ENCODE data around the gene MRPS15.
A peak's percentile ranks its signal among the peaks of the same experiment; 100 is the strongest.

MRPS15 gene

DNA sequence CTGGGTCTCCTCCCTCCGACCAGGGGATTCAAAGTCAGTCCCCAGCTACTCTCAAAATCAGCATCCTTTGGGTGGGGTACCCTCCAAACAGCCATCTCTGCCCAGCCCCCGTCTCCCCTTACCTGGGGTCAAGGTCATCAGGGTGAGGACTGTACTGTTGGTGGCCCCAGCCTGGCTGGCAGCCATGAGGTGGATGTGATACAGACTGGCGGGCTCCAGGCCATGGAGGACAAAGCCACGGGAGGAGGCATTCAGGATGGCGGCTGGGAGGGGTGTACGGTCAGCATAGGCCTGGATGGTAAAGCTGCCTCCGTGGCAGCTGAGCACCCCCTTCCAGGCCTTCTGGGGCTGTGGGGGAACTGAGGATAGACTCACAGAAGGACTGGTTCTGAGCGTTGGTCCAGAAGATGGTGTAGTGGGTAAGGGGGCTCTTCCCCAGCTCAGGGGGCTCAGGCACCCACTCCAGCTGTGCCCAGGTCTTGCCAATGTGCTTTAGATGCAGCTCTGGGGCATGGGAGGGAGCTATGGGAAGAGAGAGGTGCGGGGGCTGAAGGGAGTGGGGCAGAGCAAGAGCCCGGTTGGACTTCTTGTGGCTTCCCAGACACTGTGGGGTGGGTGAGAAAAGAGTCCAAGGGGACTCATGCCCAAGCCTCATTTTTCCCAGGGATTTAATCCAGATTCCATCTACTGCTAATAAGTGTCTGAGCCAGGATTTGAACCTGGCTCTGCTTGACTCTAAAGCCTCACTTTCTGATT lies 3.7 kb upstream of the MRPS15 start:
- H3K4me3 ChIP-seq: no peak overlapping the region
- intact Hi-C loops (cut with DNase I; ENCODE audit: low total_unique reads): no loop called here
- no peaks in the 10 kb centered on the region for H3K36me3 ChIP-seq
- no peak for DNase-seq
- TF ChIP-seq, protein P1, sequence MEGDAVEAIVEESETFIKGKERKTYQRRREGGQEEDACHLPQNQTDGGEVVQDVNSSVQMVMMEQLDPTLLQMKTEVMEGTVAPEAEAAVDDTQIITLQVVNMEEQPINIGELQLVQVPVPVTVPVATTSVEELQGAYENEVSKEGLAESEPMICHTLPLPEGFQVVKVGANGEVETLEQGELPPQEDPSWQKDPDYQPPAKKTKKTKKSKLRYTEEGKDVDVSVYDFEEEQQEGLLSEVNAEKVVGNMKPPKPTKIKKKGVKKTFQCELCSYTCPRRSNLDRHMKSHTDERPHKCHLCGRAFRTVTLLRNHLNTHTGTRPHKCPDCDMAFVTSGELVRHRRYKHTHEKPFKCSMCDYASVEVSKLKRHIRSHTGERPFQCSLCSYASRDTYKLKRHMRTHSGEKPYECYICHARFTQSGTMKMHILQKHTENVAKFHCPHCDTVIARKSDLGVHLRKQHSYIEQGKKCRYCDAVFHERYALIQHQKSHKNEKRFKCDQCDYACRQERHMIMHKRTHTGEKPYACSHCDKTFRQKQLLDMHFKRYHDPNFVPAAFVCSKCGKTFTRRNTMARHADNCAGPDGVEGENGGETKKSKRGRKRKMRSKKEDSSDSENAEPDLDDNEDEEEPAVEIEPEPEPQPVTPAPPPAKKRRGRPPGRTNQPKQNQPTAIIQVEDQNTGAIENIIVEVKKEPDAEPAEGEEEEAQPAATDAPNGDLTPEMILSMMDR (IDR thresholded peaks at IDR 0.05): no peak
- no peaks in the 10 kb centered on the region for H3K27me3 ChIP-seq
- peaks cover 0 to 15% (median 9%) of the 10 kb centered on the region in 4 donors for H3K4me1 ChIP-seq
- no peak overlapping the region for H3K27ac ChIP-seq
- no peaks in the 10 kb centered on the region for H3K9me3 ChIP-seq

DNA sequence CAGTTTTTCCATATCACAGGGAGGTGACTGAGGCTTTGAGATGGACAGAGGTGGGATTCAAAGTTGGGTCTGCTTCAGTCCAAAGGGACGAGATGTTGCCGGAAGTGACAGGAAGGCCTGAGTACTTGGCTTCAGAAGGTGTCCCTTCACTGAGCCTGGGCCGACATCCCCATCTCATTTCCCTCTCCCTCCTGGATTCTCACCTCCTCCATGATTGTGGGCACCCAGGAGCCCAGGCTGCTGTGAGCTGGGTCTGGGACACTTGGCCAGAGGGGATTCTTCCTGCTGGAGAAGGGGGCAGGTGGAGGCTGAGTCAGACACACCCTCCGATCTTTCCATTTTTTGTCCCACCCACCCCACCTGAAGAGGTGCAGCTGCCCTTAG lies 2.8 kb upstream of the MRPS15 start:
- H3K9me3 ChIP-seq: no peaks in the 10 kb centered on the region
- H3K27ac ChIP-seq: no peak overlapping the region
- TF ChIP-seq, protein P1 (IDR thresholded peaks at IDR 0.05): no peak
- H3K4me3 ChIP-seq: no peak overlapping the region
- no peak for DNase-seq
- no peaks in the 10 kb centered on the region for H3K27me3 ChIP-seq
- peaks cover 0 to 20% (median 14%) of the 10 kb centered on the region in 4 donors for H3K4me1 ChIP-seq
- intact Hi-C loops (cut with DNase I; ENCODE audit: low total_unique reads): no loop called here
- peaks cover 0 to 4% (median 0%) of the 10 kb centered on the region in 3 donors for H3K36me3 ChIP-seq

DNA sequence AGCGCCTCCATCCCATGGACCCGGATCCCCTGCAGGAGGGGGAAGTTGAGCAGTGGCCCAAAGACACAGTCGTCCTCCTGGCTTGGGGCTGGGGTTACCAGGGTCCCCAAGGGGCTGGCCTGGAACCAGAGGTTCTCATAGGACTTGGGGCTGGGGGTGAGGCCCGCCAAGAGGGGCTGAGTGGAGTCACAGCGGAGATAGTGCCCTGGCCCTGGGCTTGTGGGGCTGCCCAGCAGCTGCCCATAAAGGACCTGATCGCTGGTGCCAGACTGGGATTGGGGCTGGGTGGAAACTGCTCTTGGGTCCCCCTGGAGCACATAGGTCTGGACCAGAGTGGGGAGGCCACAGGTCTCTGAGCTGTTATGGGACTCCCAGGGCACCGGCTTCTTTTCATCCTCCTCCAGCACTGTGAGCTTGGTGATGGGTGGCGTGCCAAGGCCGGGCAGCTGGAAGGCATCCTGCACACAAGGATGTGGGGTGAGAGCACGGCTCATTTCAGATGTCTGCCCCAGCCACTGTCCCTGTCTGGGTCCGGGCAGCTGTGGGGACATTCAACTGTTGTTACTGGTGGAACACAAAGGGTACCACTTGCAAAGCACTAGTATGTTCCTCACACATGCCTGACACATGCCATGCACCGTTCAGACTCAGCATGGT lies 2.3 kb upstream of the MRPS15 start:
- Histone ChIP-seq H3K36me3 (peaks cover 0 to 8% (median under 1%) of the 10 kb centered on the region in 3 donors), H3K9me3 (no peaks in the 10 kb centered on the region), H3K4me3 (no peak overlapping the region), H3K4me1 (peaks cover 0 to 20% (median 14%) of the 10 kb centered on the region in 4 donors), H3K27ac (no peak overlapping the region), H3K27me3 (no peaks in the 10 kb centered on the region)
- no peak for DNase-seq
- intact Hi-C loops (cut with DNase I; ENCODE audit: low total_unique reads): no loop called here
- TF ChIP-seq, protein P1 (IDR thresholded peaks at IDR 0.05): no peak

DNA sequence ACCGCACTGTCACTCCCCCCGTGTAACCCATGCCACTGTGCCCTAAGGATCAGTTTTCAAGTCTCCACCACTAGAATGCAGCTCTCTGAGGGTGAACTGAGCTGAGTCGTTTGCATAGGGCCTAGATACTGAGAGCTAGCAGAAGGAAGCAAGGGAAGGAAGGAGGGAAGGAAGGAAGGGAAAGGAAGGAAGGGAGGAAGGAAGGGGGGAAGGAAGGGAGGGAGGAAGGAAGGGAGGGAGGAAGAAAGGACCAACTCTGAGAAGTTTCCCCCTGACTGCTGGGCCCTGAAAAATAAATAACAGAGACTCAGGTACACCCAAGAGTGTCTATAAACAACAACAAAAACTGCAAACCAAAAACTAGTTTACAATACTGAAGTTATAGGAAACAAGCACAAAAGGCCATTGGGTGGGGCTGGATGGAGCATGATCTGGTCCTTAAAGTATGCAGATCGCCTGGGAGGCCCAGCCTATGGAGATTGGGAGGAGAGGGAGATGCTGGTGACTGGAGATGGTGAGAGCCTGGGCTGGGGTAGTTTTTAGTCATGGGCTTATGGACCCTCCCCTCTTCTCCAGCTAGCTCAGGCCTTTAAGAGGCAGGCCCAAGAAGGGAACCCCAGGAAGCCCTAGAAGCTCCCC lies 1.7 kb upstream of the MRPS15 start:
- Histone ChIP-seq H3K4me3 (no peak overlapping the region), H3K9me3 (no peaks in the 10 kb centered on the region), H3K36me3 (peaks cover 5 to 15% (median 7%) of the 10 kb centered on the region in 3 donors), H3K27me3 (no peaks in the 10 kb centered on the region), H3K4me1 (peaks cover 0 to 20% (median 14%) of the 10 kb centered on the region in 4 donors), H3K27ac (no peak overlapping the region)
- no peak for DNase-seq
- TF ChIP-seq, protein P1 (IDR thresholded peaks at IDR 0.05): no peak
- intact Hi-C loops (cut with DNase I; ENCODE audit: low total_unique reads): no loop called here

DNA sequence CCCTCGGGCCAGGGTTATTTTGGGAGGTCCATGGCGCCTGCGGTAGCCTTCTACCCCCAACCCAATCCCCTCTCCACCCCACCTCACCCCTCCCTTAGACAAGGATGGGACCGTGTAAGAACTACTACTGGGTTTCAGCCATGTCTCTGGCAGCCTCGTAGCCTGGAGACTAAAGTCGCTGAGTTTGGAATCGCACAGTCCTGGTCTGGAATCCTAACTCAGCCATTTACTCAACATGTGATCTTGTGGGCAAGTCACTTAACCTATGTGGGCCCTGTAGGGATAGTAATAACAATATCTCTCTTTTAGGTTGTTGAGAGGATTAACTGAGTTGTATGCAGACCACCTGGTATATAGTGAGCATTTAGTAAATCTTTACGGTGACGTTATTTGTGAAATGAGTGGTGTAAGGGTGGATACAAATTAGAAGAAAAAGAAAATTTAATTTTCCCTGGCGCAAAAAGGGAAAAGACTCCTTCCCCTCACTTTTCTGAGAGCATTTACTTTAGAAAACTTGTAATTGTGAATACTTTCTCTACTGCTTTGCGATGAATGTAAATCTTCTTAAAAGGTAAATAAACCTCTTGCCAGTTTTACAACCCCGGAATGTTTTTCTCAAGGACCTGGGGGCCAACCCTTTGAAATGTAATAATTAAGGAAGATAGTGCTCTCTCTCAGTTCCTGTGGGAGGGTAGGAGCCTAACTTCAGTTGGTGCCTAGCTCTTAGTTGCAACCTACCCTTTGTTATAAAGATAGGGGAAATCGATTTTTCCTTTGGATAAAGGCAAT lies 615 bp upstream of the MRPS15 start:
- Histone ChIP-seq H3K27ac (peak overlapping the region; percentile 92 to 97), H3K9me3 (no peaks in the 10 kb centered on the region)
- intact Hi-C loops (cut with DNase I; ENCODE audit: low total_unique reads): no loop called here

More for the DNA sequence above, 615 bp upstream of the MRPS15 start:
- TF ChIP-seq, protein P1 (IDR thresholded peaks at IDR 0.05): no peak
- H3K36me3 ChIP-seq: peaks cover 16 to 25% (median 18%) of the 10 kb centered on the region in 3 donors
- peaks cover 0 to 20% (median 14%) of the 10 kb centered on the region in 4 donors for H3K4me1 ChIP-seq
- no peak for DNase-seq
- H3K4me3 ChIP-seq: peak overlapping the region; percentile 85 to 91
- no peaks in the 10 kb centered on the region for H3K27me3 ChIP-seq
